ENCODE measurements around the gene GALNT18.

DNA sequence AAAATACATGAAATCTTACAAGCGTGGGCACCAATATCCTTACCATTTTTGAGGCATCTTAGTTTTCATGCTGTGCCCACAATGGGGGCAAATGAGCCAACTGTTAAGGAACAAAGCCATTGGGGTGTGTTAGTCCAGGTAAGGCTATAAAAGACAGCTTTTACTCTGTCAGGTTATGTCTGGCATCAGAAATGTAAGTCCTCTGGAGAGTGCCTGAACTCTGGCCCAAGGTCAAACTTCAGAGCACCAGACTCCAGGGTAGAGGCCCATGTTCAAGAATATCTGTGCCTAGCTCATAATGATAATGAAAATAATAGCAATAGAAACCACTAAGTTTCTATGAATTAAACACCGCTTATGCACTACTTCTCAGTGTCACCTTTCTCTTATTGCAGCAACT lies 374.2 kb downstream of the GALNT18 start:
- TF ChIP-seq EZH2phosphoT487 (conservative IDR thresholded peaks at IDR 0.05; ENCODE audit: low read length) (no peak), CTCF (IDR thresholded peaks at IDR 0.05; ENCODE audit: insufficient read depth, low read length, poor library complexity, severe bottlenecking) (no peak)

Data from SU-DHL-6 (cell line).